DND-41 (cell line): Measurements from ENCODE around the gene ANKRD45.

Experiments used
- EZH2 ChIP-seq: IDR thresholded peaks from 3 replicates; pipeline ENCODE4 v1.6.1; 2012; ENCODE audit warnings: borderline replicate concordance, low read depth, mild to moderate bottlenecking, moderate library complexity, low read length, inconsistent platforms; ENCODE audit not compliant: severe bottlenecking
- TF ChIP-seq, protein P1 (sequence below): IDR thresholded peaks from 2 replicates; pipeline ENCODE4 v1.5.1; 2012; ENCODE audit warnings: borderline replicate concordance, low read length, moderate library complexity, mild to moderate bottlenecking; ENCODE audit not compliant: poor library complexity, severe bottlenecking; ENCODE audit errors: extremely low read depth

DNA sequence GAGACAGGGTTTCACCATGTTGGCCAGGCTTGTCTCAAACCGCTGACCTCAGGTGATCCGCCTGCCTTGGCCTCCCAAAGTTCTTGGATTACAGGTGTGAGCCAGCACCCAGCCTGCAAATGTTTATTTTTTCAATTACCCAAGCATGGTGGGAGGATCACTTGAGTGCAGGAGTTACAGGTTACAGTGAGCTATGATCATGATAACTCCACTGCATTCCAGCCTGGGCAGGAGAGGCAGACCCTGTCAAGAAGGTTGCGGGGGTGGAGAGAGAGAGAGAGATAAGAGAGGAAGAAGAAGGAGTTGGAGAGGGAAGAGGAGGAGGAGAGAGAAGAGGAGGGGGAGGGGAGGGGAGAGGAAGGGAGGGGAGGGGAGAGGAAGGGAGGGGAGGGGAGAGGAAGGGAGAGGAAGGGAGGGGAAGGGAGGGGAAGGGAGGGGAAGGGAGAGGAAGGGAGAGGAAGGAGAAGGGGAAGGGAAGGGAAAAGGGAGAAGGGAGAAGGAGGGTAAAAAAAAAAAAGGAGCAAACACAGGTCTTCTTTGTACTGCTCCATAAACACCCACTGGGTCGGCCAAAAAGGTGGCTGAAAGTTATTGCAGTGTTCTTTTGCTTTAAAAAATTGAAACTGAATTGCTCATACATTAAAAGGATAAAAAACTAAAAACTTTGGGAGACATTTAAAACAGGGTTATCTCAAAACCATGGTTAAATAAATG lies 61.0 kb downstream of the ANKRD45 start:
- TF ChIP-seq, protein P1, sequence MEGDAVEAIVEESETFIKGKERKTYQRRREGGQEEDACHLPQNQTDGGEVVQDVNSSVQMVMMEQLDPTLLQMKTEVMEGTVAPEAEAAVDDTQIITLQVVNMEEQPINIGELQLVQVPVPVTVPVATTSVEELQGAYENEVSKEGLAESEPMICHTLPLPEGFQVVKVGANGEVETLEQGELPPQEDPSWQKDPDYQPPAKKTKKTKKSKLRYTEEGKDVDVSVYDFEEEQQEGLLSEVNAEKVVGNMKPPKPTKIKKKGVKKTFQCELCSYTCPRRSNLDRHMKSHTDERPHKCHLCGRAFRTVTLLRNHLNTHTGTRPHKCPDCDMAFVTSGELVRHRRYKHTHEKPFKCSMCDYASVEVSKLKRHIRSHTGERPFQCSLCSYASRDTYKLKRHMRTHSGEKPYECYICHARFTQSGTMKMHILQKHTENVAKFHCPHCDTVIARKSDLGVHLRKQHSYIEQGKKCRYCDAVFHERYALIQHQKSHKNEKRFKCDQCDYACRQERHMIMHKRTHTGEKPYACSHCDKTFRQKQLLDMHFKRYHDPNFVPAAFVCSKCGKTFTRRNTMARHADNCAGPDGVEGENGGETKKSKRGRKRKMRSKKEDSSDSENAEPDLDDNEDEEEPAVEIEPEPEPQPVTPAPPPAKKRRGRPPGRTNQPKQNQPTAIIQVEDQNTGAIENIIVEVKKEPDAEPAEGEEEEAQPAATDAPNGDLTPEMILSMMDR: no peak
- TF ChIP-seq EZH2: no peak
